GM12891 (cell line): ENCODE data around the gene SMARCA4.

Experiments used
- DNase-seq: peaks from one replicate; pipeline ENCODE4 v3.0.0; 2011; ENCODE audit warnings: low spot score; ENCODE audit not compliant: insufficient read length
- FAIRE-seq: peaks from 2 replicates; lab custom pipeline; 2011; peaks lifted over from hg19 to GRCh38; lab: Jason Lieb, UNC
- PAX5 ChIP-seq: IDR thresholded peaks from 2 replicates; pipeline ENCODE4 v1.6.1; 2011; ENCODE audit warnings: low read length, moderate library complexity, mild to moderate bottlenecking; ENCODE audit not compliant: insufficient read depth, severe bottlenecking
- POLR2A ChIP-seq: IDR thresholded peaks from 2 replicates; pipeline ENCODE4 v1.6.1; 2011; ENCODE audit warnings: low read depth, low read length, control low read depth
- POLR2AphosphoS5 ChIP-seq: IDR thresholded peaks from 2 replicates; pipeline ENCODE4 v1.6.1; 2011; ENCODE audit warnings: low read depth, low read length, control low read depth
- POU2F2 ChIP-seq: IDR thresholded peaks from 2 replicates; pipeline ENCODE4 v1.6.1; 2011; ENCODE audit warnings: low read depth, mild to moderate bottlenecking, control low read depth, low read length, moderate library complexity
- SPI1 ChIP-seq: IDR thresholded peaks from 2 replicates; pipeline ENCODE4 v1.6.1; 2011; ENCODE audit warnings: low read depth, low read length, control low read depth
- TAF1 ChIP-seq: IDR thresholded peaks from 2 replicates; pipeline ENCODE4 v1.6.1; 2011; ENCODE audit warnings: low read depth, low read length, control low read depth

SMARCA4 gene

GRCh38 chr19:10961073-10961860, 437 bp downstream of the SMARCA4 start:
- no peak for TF ChIP-seq PAX5
- TF ChIP-seq TAF1 = no peak; the same call in 1 of the 2 replicates
- no peak for TF ChIP-seq POLR2A
- TF ChIP-seq SPI1 = no peak
- TF ChIP-seq POU2F2 = no peak
- no peak for TF ChIP-seq POLR2AphosphoS5
- DNase-seq = no peak
- no peak for FAIRE-seq

DNA sequence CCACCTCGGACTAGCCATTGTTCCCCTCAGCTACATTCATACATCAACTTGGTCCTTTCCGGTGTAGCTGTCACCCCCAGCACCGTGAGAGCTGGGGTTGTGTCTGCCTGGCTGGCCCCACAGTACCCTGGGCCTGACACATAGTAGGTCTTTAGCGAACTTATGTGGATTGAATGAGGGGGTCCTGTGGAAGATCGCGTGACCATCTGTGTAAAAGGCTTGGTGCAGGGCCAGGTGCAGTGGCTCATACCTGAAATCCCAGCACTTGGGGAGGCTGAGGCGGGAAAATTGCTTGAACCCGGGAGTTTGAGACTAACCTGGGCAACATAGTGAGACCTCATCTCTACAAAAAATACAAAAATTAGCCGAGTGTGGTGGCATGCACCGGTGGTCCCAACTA, 2.0 kb downstream of the SMARCA4 start:
- FAIRE-seq (no peak), DNase-seq (no peak)
- no peak for TF ChIP-seq SPI1
- TF ChIP-seq POLR2AphosphoS5 = no peak
- TF ChIP-seq POLR2A = no peak
- no peak for TF ChIP-seq POU2F2
- no peak for TF ChIP-seq PAX5
- no peak for TF ChIP-seq TAF1

DNA sequence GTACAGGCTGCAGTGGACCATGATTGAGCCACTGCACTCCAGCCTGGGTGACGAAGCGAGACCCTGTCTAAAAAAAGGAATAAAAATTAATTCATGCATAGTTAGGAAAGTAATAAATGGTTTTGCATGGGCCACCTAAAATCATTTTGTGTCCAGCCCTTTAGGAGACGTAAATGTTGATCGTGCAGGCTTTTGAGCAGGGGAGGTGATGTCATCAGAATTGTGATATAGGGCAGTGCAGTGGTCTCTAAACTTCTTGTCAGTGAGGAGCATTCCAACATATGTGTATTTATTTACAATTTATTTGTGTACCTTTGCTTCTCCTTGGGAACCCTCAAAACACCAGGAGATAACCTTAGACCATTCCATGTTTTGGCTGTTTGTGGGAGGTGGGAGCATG, 3.0 kb downstream of the SMARCA4 start:
- TF ChIP-seq POLR2A (no peak), POU2F2 (no peak), POLR2AphosphoS5 (no peak), SPI1 (no peak), TAF1 (no peak), PAX5 (no peak)
- no peak for FAIRE-seq

GRCh38 chr19:10964903-10965302, 4.1 kb downstream of the SMARCA4 start:
- DNase-seq (no peak), FAIRE-seq (no peak)
- TF ChIP-seq PAX5 (no peak), POU2F2 (no peak), POLR2AphosphoS5 (no peak), SPI1 (no peak), TAF1 (no peak), POLR2A (no peak)

More for the DNA sequence above, 3.0 kb downstream of the SMARCA4 start:
- no peak for DNase-seq

GRCh38 chr19:10965398-10965797, 4.6 kb downstream of the SMARCA4 start:
- no peak for TF ChIP-seq POLR2AphosphoS5
- no peak for TF ChIP-seq TAF1
- no peak for TF ChIP-seq PAX5
- TF ChIP-seq POLR2A = no peak
- no peak for TF ChIP-seq POU2F2
- no peak for TF ChIP-seq SPI1
- DNase-seq (no peak), FAIRE-seq (no peak)

- TF ChIP-seq POU2F2 (no peak), POLR2AphosphoS5 (no peak), POLR2A (no peak), SPI1 (no peak), PAX5 (no peak), TAF1 (no peak)
- DNase-seq (no peak), FAIRE-seq (no peak)
These were observed 6.0 kb downstream of the SMARCA4 start for GRCh38 chr19:10966809-10967208.

- no peak for DNase-seq
- TF ChIP-seq POLR2AphosphoS5 (no peak), PAX5 (peak; percentile 87)
- peak; percentile 81 for FAIRE-seq
These were observed 7.8 kb downstream of the SMARCA4 start for GRCh38 chr19:10968527-10969135.

DNA sequence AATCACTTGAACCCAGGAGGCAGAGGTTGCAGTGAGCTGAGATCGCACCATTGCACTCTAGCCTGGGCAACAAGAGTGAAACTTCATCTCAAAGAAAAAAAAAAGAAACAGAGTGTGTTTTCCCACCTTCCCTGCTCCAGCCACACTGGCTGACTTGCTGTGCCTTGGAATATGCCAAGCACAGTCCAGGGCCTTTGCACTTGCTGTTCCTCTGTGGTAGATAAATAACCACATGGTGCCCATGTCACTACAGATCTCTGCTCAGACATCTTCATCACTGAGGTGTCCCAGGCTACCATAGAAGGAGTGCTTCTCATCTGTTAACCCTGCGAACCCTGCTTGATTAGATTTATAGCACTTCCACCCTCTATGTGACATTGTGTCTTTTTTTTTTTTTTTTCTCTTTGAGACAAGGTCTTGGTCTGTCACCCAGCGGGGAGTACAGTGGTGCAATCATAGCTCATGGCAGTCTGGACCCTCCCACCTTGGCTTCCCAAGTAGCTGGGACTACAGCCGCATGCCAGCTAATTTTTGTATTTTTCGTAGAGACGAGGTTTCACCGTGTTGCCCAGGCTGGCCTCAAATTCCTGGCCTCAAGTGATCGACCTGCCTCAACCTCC, 10.4 kb downstream of the SMARCA4 start:
- DNase-seq = no peak
- TF ChIP-seq TAF1 = no peak
- TF ChIP-seq PAX5 = no peak
- no peak for TF ChIP-seq SPI1
- no peak for TF ChIP-seq POLR2AphosphoS5
- TF ChIP-seq POU2F2 = no peak
- TF ChIP-seq POLR2A = no peak
- no peak for FAIRE-seq

DNA sequence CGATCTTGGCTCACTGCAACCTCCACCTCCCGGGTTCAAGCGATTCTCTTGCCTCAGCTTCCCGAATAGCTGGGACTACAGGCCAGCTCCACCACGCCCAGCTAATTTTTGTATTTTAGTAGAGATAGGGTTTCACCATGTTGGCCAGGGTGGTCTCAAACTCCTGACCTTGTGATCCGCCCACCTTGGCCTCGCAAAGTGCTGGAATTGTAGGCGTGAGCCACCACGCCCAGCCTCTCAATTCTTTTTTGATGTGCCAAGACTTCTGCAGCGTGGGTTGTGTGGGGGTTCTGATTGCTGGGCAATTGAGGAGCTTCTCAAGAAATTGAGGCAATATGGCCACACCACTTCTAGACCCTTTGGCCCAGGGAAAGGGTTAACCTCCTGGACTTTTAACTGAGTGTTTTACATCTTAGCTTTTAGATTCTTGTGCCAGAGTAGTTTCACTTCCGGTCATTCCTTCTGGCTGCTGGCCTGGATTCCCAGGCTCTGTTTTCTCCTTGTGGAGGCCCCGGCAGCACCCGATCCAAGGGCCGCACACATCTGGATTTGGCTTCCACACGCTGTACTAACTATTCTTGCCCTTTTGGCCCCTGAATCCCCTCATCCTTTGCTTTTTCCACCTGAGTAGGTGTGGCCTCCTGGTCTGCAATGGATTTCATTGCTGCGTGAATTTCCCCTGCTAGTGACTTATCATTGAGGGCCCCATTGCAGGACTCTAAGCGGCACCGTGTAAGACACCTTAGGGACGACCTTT, 14.7 kb downstream of the SMARCA4 start:
- DNase-seq (no peak), FAIRE-seq (no peak)
- TF ChIP-seq SPI1 = peak; percentile 24; the same call in 1 of the 2 replicates
- TF ChIP-seq POU2F2 = no peak
